Neural progenitor cell (in vitro differentiated cells): ENCODE data around the gene TRIM69.

Experiments
- CTCF ChIP-seq: fragments of 200-600 bp; sonication (generic); IDR thresholded peaks from 2 replicates; pipeline ENCODE4 v1.5.1; 2017; ENCODE audit warnings: antibody characterized with exemption, mild to moderate bottlenecking
- EZH2 ChIP-seq: fragments of 200-600 bp; sonication (generic); IDR thresholded peaks from 2 replicates; pipeline ENCODE4 v1.6.1; 2017; ENCODE audit warnings: antibody characterized with exemption, mild to moderate bottlenecking, moderate library complexity
- EZH2phosphoT487 ChIP-seq: fragments of 200-600 bp; sonication (generic); IDR thresholded peaks from 2 replicates; pipeline ENCODE4 v1.6.1; 2017; ENCODE audit warnings: antibody characterized with exemption

DNA sequence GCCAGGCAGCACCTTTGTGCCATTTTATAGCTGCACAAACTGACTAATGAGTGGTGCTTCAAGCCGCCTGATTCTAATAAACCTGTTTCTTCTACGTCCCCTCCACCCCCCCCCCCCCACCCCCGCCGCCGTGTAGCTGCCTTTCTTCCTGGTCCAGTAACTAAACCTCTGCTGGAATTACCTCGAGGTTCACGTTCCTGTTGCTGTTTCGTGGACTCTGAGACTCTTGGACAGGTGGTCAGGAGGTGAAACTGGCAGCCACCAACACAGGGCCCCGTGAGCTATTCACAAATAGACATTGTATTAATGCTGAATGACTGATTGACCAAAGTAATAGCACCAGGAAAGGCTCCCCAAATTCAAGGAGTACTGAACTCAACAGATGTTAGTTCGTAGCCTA lies 73.9 kb downstream of the TRIM69 start:
- no peak for TF ChIP-seq CTCF
- TF ChIP-seq EZH2 = no peak
- no peak for TF ChIP-seq EZH2phosphoT487
